Measurements from ENCODE around the gene TADA2A.

DNA sequence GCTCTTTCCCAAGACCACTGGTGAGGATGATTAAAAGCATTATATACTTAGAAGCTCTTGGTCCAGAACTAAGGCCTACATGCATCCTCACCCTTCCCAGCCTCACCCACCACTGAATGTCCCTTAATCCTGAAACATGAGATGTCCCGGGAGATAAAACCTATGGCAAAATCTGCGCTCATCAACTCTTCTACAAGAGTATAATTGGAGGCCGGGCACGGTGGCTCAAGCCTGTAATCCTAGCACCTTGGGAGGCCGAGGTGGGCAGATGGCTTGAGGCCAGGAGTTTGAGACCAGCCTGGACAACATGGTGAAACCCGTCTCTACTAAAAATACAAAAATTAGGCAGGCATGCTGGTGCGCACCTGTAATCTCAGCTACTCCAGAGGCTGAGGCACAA is 13.3 kb upstream of the TADA2A start:
- TF ChIP-seq ZBTB7A (tag by site-specific recombination; IDR thresholded peaks at IDR 0.05; ENCODE audit: low read depth) (no peak), ZNF155 (tag by site-specific recombination; IDR thresholded peaks at IDR 0.05) (no peak), ZNF335 (tag by site-specific recombination; conservative IDR thresholded peaks at IDR 0.05) (no peak), ZBTB6 (tag by site-specific recombination; IDR thresholded peaks at IDR 0.05) (no peak), BCL11A (tag by site-specific recombination; IDR thresholded peaks at IDR 0.05; ENCODE audit: low read depth) (no peak)
- TF ChIP-seq, protein P1, sequence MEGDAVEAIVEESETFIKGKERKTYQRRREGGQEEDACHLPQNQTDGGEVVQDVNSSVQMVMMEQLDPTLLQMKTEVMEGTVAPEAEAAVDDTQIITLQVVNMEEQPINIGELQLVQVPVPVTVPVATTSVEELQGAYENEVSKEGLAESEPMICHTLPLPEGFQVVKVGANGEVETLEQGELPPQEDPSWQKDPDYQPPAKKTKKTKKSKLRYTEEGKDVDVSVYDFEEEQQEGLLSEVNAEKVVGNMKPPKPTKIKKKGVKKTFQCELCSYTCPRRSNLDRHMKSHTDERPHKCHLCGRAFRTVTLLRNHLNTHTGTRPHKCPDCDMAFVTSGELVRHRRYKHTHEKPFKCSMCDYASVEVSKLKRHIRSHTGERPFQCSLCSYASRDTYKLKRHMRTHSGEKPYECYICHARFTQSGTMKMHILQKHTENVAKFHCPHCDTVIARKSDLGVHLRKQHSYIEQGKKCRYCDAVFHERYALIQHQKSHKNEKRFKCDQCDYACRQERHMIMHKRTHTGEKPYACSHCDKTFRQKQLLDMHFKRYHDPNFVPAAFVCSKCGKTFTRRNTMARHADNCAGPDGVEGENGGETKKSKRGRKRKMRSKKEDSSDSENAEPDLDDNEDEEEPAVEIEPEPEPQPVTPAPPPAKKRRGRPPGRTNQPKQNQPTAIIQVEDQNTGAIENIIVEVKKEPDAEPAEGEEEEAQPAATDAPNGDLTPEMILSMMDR (tag by site-specific recombination; IDR thresholded peaks at IDR 0.05): no peak

Measured in HEK293 (cell line).